Ureter (tissue), 1 donor: ENCODE results near the gene CDC6. TPM values are rescaled to one million over a fixed set of nuclear protein-coding genes. Genes with fewer than 3 reads are reported as not detected.

Experiments
- DNase-seq: peaks from one replicate; pipeline ENCODE4 v3.0.0-alpha.2; 2020; ENCODE audit warnings: low spot score
- total RNA-seq: library from RNA; stranded (reverse); gene quantifications from one replicate; pipeline ENCODE4 v1.2.4, GENCODE V29; 2023
- donor health status: DM: yes; HTN: yes; CAD: no.

CDC6 gene, protein sequence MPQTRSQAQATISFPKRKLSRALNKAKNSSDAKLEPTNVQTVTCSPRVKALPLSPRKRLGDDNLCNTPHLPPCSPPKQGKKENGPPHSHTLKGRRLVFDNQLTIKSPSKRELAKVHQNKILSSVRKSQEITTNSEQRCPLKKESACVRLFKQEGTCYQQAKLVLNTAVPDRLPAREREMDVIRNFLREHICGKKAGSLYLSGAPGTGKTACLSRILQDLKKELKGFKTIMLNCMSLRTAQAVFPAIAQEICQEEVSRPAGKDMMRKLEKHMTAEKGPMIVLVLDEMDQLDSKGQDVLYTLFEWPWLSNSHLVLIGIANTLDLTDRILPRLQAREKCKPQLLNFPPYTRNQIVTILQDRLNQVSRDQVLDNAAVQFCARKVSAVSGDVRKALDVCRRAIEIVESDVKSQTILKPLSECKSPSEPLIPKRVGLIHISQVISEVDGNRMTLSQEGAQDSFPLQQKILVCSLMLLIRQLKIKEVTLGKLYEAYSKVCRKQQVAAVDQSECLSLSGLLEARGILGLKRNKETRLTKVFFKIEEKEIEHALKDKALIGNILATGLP
- 3.1 TPM for total RNA-seq

DNA sequence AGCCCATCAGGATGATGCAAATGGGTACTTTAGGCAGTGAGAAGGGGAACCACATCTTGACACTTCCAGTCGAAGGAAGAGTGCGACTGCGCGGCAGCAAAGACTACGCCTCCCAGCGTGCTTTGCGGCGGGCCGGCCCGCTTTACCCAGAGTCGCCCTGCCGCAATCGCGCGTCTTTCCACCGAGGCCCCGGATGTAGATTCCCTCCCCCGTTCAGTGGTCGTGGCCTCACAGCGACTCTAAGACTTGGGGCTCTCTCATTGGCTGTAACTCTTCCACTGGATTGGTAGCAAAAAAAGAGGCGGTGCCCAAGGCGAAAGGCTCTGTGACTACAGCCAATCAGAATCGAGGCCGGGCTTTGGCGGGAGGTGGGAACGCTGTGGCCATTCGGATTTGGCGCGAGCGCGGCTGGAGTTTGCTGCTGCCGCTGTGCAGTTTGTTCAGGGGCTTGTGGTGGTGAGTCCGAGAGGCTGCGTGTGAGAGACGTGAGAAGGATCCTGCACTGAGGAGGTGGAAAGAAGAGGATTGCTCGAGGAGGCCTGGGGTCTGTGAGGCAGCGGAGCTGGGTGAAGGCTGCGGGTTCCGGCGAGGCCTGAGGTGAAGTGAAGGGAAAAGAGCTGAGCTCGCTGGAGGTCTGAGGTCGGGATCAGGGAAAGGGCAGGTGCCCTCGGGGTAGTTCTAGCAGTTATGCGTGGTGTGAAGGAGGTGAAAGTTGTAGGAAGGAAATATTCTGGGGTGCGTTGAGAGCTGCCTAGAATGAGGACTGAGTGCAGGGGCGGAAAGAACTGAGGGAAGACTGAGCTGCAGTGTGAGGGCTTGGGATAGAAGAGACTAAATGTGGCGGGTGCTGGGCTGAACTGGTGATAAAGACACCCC, at the start of gene CDC6:
Gene CDC6, plus strand, starts transcription at position 386 of the 876 bp plus-strand sequence. CDS start 1,542 bp downstream, outside the sequence.
- DNase-seq: peak; percentile 99

DNA sequence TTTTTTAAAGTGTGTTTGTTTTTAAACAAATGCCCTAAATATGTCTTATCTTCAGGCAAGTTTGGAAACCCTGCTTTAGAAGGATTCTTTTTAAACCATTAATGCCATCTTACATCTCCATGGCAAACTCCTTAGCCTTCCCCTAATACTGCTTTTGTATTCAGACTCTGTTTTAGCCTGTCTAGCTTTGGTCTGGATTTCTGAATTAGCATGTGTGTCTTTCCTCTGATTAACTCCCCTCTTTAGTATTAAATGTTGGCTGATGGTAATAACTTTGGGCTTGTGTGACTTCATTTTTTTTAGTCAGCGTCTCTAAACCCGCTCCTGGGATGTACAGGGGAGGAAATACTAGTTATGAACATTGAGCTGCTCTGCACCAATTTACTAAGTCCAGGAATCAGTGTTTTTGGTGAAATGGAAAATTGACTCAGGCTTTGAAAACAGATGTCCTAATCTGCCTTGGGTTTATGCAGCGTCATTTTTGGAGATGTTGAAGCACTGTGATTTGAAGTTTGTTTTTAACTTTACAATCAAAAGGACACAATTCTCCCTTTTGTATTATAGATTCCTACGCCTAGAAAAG, 46.3 kb upstream of the CDC6 start:
- no peak for DNase-seq

DNA sequence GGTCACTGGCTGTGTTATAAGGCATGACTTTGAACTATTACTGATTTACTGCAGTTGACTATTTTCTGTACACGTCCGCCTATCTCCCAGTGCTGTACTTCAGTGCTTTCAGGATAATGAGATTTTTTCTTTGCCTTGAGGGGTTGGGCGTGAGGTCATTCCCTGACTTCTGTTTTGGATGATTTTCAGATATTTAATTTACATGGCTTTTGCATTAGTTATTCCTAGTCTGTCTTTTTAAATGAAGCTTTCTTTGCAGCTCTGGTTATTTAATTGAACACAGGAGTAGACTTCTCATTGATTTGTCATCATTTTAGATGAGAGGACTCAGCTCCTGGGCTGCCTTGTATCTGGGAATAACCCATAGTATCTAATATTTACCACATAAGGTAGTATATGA, 44.9 kb upstream of the CDC6 start:
- DNase-seq: no peak

DNA sequence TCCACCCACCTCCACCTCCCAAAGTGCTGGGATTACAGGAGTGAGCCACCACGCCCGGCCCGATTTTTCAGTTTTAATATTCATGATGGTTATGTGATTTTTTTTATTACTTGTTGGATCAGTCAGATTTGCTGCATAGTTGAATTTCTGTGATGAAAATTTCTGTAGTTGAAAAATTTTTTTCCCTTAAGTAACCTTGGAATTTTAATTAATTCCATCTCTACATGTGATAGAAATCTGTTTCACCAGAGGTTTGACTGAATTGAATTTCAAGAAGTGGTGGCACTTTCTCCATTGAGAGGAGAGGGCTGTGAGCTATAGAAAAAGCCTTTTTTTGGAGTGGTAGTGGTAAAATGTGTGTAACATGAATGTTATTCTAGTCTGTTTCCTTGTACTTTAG, 43.9 kb upstream of the CDC6 start:
- no peak for DNase-seq

DNA sequence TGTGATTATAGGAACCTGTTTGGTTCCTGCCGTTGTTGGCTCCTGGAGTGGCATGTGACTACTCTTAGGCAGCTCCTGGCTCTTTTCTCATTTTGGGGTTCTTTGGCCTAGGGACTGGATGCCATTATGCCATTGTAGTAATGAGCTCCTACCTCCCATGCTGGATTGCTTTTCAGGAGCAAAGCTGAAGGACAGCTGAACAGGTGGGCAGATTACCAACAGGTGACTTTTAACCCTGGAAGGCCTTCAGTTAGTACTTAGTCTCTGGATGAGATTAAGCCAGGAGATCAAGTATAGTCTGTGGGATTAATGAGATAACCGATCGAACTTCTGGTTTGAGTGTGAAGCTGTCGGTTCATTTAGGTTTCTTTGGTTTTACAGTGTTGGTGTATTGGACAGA, 43.4 kb upstream of the CDC6 start:
- DNase-seq: no peak

DNA sequence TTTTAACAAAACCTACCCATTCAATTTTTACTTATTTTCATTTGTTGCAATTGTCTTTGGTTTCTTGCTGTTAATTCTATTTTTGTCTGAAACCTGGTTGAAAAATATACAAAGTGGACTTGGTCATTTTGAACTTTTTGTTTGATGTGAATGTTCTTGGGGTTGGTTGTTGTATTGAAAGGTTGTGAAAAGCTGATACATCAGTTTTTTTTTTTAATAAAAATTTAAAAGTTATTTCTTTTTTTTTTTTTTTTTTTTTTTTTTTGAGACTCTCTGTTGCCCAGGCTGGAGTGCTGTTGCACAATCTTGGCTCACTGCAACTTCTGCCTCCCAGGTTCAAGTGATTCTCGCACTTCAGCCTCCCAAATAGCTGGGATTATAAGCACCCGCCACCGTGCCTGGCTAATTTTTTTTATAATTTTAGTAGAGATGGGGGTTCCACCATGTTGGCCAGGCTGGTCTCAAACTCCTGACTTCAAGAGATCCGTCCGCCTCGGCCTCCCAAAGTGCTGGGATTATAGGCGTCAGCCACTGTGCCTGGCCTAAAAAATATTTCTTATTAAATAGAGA, 39.7 kb upstream of the CDC6 start:
- DNase-seq: no peak

DNA sequence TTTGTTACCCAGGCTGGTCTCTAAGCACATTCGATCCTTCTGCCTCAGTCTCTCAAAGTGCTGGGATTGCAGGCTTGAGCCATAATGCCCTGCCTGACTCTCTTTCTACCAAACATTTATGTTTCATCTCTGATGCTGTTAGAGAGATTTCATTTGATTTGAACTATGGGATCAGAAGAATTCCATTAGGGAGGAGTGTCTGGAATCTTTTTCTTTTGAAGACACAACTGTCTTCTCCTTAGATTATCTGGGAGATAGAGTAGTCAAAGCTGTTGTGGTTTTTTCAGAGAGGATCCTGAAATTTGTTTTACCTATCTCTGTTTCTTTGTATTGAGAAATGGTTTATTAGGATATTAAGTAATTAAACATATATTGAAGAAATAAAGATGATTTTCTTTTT, 39.2 kb upstream of the CDC6 start:
- DNase-seq: no peak

DNA sequence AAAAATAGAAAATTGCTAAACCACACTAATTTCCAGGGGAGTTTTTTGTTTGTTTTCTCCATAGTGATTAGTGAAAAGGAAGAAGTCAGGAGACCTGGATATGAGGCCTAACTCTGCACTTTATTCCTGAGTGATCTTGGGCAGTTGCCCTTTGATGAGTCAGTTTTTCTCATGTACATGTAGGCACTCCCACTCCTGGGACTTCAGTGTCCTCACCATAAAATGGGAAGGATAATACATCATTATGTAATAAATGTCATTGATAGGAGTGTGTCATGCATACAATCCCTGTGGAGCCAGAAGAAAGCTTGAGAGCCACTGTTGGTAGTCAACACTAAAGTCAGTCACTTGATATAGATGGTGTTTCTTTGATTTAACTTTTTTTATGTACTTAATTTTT, 36.1 kb upstream of the CDC6 start:
- no peak for DNase-seq

DNA sequence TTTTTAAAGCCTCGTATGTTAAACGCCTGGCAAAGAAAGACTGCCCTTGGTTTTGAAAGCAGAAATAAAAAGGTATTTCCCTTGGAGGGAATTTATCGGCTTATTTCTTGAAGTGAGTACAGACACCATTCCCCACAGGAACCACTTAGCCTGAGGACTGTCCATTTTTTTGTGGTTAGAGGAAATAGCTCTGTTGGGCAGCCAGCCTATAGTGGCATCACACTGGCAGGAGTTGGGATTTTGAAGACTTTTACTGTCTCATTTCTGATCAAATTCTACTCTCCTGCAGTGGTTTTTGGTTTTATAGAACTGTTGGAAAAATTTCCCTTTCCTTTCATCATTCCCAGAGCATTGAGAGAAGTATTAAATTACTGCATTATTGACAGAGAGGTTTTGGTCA, 34.1 kb upstream of the CDC6 start:
- no peak for DNase-seq

DNA sequence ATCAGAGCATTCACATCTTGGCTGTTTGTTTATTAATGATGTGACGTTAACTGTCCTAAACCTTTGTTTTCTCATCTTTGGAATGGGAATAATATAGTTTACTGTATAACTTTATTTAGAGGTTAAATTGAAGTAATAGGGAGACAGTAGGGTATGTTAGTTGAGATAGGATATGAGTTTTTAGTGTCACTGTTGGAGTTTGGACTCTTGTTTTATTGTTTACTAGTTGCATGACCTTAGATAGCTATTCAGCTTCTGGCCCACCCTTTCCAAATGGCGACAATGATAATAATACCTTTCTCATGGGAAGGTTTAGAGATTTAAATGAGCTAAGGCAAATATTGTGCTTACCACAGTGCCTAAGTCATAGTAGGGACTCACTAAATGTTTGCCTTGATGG, 28.2 kb upstream of the CDC6 start:
- no peak for DNase-seq

DNA sequence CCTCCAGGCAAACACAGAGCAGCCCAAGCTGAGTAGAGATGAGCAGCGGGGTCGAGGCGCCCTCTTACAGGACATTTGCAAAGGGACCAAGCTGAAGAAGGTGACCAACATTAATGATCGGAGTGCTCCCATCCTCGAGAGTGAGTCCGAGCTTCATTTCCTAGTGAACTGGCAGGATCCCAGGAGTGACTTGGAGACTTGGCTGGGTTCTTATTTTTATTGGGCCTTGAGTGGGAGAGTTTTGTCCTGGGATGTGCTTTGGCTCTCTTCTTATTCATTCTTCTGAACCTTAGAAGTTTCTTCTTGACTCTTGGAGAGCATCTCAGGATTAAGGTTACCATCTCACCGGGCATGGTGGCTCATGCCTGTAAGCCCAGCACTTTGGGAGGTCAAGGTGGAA, 27.2 kb upstream of the CDC6 start:
- DNase-seq: no peak

DNA sequence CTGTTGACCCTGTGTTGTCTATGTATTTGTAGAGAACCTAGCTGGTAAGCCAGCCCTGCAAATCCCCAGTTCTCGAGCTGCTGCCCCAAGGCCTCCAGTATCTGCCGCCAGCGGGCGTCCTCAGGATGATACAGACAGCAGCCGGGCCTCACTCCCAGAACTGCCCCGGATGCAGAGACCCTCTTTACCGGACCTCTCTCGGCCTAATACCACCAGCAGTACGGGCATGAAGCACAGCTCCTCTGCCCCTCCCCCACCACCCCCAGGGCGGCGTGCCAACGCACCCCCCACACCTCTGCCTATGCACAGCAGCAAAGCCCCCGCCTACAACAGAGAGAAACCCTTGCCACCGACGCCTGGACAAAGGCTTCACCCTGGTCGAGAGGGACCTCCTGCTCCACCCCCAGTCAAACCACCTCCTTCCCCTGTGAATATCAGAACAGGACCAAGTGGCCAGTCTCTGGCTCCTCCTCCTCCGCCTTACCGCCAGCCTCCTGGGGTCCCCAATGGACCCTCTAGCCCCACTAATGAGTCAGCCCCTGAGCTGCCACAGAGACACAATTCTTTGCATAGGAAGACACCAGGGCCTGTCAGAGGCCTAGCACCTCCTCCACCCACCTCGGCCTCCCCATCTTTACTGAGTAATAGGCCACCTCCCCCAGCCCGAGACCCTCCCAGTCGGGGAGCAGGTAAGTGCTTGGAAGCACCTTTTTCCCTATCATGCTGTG, 23.1 kb upstream of the CDC6 start:
- no peak for DNase-seq

DNA sequence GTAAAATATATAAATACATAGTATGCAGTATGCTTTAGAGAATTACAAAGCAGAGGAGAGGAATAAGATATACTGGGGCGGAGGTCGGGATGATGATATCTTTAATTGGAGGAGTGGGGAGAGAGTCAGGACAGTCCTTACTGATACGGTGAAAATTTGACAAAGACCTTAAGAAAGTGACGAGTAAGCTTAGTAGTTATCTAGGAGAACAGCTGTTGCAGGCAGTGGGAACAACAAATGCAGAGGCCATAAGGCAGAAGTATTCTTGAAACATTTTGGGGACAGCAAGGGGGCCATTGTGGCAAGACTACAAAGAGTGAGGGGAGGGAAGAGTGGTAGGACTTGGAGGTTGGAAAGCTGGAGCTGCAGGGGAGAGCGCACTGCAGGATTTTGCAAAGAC, 22.3 kb upstream of the CDC6 start:
- DNase-seq: no peak

DNA sequence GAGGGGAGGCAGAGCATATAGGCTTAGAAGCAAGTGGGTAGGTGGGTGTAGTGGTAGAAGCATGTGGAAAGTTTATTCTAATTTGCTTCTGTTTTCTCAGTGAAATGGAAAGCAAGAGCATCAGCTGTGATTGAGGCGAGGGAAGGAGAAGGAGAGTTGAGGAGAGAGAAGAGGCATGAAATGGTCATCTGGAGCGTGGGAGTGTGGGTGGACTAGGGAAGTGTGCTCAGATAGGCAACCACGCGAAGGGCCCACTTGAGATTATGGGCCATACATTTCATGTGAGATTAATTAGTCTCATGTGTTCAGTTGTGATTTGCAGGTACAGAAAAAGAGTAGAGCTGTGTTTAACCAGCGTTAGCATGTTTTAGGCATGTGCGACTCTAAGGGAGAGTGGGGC, 20.8 kb upstream of the CDC6 start:
- no peak for DNase-seq

DNA sequence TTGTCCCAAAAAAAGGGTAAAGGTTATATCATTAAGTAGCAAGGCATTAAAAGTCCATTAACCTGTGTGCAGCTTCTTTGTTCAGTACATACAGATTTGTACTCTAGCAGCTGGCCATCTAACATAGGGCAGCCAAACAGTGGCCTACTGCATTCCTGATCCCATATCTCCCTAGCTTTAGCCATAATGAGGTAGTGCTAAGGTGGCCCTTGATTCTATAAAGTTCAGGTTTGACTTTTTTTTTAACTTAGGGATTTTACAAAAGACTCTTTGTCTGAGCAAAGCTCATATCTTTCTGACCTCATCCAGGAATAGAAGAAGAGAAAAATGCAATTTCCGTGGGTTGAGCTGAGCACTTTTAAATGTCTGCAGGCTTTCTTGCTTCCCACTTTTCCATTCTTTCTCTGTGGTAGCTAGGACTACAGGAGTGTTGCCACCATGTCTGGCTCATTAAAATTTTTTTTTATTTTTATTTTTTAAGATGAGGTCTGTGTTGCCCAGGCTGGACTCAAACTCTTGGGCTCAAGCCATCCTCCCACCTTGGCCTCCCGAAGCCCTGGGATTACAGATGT, 19.5 kb upstream of the CDC6 start:
- no peak for DNase-seq

DNA sequence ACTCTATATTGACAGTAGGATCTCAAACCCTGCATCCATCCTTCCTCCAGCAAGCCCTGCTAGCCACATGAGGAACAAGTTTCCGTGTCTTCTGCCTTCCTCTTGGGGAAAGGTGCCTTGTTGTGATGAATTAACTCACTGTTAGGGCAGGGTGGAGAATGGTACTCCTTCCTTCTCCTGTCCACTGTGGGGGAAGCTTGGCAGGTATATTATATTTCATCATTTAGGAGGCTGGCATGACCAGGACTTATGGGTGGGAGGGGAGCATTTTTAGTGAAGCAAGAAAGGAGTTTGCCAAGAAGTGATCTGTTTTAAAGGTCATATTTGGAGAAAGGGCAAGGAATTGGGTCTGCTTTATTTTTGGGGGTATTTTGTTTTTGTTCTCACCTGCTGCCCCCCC, 9.3 kb upstream of the CDC6 start:
- no peak for DNase-seq

DNA sequence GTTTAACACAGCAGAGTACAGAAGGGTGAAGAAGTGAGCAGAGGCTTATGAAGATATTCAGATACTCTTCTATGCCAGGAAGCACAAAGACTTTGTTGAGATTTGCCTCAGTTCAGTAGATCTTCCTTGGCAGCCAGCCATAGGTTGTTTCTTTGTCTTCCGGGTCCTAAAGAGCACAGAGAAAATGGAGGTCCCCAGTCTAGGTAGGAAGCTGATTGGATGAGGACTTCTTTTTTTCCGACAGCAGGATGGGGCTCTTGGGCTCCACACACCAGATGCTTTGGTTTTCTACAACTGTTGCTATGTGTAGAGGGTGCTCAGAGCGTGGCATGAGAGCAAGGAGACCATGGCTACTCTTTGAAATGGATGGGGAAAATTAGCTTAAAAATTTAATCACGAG, 8.3 kb upstream of the CDC6 start:
- DNase-seq: no peak

DNA sequence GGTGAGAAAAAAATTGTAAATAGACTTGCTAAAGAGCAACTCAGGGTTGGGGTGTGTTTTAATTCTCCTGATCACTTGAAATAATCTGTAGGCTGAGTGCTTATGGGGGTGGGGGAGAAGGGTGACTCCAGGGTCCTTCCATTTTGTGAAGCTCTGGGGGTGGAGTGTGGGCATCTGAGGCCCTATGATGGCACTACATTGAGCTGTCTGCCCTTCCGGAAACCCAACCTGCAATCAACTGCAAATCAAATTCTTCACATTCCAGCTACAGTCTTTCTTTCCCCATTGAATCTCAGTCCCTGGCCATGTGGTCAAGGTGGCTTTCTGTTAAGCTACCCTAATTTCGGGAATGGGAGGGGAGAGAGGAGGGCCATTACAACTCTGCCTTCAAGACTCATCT, 6.0 kb upstream of the CDC6 start:
- DNase-seq: no peak

DNA sequence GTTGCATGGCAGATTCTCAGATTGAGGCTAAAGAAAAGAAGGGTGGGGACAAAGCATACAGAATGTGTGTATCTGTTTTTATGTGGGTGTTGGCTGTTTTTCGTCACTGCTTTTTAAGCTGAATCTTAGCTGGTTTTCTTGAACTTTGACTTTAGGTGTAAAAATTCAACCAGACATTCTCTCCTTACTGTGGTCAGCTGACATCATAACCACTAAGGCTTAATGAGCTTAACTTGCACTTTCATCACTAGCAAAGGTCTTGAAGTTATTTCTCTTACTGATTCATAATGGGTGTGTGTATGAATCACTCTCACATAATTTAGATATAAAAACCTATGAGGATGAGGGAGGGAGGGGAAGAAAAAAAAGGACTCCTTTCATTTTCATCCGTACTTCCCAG, 4.0 kb upstream of the CDC6 start:
- no peak for DNase-seq

DNA sequence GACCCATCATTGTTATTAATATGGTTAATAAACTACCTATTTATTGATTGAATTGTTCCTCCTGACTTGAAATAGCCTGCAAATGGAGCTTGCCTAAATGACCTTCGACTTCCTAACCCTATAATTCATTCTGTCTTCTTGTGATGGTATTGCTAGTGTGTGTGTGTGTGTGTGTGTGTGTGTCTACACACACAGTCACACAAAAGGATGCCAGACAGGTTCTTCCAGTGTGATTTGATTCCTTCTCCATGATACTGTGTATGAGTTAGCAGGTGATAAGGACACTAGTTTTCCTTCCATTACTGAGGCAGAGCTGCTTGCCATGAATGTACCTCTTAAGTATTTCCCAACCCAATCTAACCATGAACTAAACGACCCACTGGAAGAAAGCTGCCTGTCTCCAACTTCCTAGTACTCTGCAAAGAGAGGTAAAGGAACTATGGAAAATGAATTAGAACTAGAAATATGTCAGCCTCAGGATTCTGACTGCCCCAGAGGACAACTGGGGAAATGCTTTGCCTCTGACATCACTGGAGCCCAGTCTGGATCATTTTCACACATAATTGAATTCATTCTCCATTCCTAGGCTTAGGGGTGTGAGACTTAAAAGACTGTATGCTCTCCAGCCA, 3.5 kb upstream of the CDC6 start:
- peak; percentile 69 for DNase-seq

DNA sequence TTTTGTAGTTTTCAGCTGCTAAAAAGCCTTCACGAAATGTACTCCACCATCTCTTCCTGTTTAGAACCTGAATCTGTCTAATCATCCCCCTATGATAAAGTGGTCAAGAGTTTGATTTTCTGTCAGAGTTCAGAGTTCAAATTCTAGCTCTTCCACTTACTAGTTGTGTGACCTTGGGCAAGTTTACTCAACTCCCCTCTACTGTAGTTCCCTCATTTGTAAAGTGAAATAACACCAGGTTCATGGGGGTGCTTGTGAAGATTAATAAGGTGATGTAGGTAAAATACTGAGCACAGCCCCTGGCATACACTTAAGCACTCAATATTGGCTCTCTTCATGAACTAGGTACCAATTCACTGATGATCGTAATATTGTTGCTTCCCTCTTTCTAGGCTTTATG, 1.2 kb upstream of the CDC6 start:
- no peak for DNase-seq
